ENCODE results near the gene SNX20.

The SNX20 gene

DNA sequence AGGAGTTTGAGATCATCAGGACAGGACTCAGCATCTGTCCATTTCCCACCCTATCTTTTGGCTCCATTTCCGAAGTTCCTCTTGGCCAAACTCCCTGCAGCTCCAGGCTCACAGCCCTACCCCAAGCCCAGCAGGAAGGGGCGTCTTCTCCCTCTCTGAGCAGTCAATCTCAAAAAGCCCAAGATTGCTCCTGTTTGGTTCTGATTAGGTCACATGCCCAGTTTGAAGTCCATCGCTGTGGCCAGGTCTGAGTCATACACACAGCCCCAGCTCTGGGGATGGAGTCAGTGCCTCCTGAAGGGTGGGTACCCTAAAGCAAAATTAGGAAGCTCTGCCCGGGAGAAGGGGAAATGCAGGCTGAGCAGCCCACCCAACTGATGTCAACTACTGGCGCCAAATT is 23.9 kb downstream of the SNX20 start:
- H3K27ac ChIP-seq (ENCODE audit: low read depth, low read length) = no peak overlapping the region
- H3K27me3 ChIP-seq (ENCODE audit: control insufficient read depth, insufficient read depth, low read length) = no peaks in the 10 kb centered on the region
- no peaks in the 10 kb centered on the region for H3K36me3 ChIP-seq (ENCODE audit: control insufficient read depth, insufficient read depth, low read length)
- no peak overlapping the region for H3K4me3 ChIP-seq (ENCODE audit: low read length)
- no peaks in the 10 kb centered on the region for H3K4me1 ChIP-seq (ENCODE audit: control insufficient read depth, insufficient read depth, low read length)
- no peak overlapping the region for H3K9ac ChIP-seq (ENCODE audit: low read length)

DNA sequence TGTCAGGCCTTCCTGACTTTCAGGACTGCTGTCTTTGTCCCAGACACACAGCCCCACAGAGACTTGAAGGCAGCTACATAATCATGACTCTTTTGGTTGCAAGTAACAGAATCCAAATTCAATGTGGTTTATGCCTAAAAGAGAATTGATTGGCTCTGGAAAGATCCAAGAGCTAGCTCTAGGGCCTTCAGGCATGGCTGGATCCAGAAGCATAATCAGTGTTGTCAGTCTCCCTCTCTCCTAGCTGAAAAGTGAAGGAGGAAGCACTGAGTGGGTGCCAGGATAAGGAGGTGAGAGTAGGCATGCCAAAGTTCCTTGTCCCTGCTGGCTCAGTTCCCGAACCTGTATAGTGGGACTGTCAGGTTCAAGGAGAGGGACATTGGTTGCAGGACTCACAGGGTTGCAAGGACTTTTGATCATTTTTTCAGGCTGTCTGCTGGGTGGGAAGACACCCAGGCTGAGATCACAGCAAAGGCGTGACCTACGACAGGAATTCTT is 25.5 kb downstream of the SNX20 start:
- H3K36me3 ChIP-seq (ENCODE audit: control insufficient read depth, insufficient read depth, low read length) = no peaks in the 10 kb centered on the region

DNA sequence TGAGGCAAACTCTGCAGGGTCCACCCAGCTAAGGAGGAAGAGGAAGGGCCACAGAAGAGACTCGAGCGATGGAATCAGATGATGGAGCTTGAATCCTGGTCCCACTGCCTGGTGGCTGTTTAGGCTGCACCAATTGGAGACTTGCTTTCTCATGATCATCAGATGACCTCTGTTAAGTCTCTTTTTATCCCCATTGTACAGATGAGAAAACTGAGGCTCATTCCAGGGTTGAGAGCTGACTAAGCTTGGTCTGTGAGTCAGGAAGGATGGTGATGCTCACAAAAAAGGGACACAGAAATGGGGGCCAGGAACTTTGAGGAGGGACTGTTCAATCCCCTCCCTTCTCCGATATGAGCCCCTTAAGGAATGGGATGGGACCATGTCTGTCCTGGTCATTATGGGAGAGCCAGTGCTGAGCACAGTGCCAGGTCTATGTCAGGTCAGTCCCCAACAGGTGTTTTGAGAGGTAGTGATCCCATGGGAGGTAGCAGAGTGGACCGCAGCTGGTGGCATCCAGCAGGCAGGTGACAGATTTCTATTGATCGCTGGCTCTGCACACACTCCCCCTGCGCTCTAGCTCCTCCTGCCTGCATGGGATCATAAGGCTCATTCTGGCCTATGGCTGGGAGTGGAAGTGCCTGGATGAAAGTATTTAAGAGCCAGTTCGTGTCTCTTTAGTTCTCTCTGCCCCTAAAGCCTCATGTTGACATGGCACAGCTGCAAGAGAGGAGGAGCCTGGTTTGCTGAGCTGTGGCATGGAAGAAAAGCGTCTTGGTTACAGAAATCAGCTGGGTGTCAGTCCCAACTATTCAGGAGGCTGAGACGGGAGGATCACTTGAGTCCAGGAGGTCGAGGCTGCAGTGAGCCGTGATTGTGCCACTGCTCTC is 27.2 kb downstream of the SNX20 start:
- Histone ChIP-seq H3K27ac (ENCODE audit: low read depth, low read length) (no peak overlapping the region), H3K4me3 (ENCODE audit: low read length) (no peak overlapping the region), H3K9ac (ENCODE audit: low read length) (no peak overlapping the region), H3K4me1 (ENCODE audit: control insufficient read depth, insufficient read depth, low read length) (no peaks in the 10 kb centered on the region), H3K27me3 (ENCODE audit: control insufficient read depth, insufficient read depth, low read length) (no peaks in the 10 kb centered on the region), H3K36me3 (ENCODE audit: control insufficient read depth, insufficient read depth, low read length) (no peaks in the 10 kb centered on the region)

More for the DNA sequence above, 25.5 kb downstream of the SNX20 start:
- Histone ChIP-seq H3K4me1 (ENCODE audit: control insufficient read depth, insufficient read depth, low read length) (no peaks in the 10 kb centered on the region), H3K27ac (ENCODE audit: low read depth, low read length) (no peak overlapping the region), H3K4me3 (ENCODE audit: low read length) (no peak overlapping the region), H3K9ac (ENCODE audit: low read length) (no peak overlapping the region), H3K27me3 (ENCODE audit: control insufficient read depth, insufficient read depth, low read length) (no peaks in the 10 kb centered on the region)

DNA sequence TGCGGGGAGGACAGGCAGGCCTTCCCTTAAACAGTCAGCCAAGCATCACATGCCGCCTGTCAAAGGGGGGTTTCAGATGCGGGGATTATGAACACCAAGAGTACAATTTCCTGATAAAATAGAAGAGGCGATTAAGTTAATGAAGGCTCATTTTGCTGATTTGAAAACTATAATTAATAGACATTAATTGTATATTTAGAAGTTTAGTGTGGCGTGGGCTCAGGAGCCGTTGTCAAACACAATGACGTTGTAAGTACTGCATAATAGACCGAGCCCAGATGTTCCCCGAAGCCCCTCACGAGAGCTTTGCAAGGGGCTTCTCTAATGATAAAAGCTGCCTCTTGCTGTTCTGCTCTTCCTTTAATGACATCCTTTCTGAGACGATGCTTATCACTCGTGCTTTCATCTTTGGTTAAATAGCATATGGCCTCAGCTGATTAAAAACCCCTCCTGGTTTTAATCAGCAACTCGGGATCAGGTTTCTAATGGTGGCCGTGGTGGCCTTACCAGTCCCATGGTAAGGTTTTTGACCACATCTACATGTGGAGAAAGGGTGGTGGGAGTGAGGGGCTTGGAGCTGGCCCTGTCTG is 28.2 kb downstream of the SNX20 start:
- Histone ChIP-seq H3K36me3 (ENCODE audit: control insufficient read depth, insufficient read depth, low read length) (peaks cover 2% of the 10 kb centered on the region), H3K27ac (ENCODE audit: low read depth, low read length) (no peak overlapping the region), H3K9ac (ENCODE audit: low read length) (no peak overlapping the region), H3K27me3 (ENCODE audit: control insufficient read depth, insufficient read depth, low read length) (no peaks in the 10 kb centered on the region), H3K4me3 (ENCODE audit: low read length) (no peak overlapping the region), H3K4me1 (ENCODE audit: control insufficient read depth, insufficient read depth, low read length) (no peaks in the 10 kb centered on the region)

DNA sequence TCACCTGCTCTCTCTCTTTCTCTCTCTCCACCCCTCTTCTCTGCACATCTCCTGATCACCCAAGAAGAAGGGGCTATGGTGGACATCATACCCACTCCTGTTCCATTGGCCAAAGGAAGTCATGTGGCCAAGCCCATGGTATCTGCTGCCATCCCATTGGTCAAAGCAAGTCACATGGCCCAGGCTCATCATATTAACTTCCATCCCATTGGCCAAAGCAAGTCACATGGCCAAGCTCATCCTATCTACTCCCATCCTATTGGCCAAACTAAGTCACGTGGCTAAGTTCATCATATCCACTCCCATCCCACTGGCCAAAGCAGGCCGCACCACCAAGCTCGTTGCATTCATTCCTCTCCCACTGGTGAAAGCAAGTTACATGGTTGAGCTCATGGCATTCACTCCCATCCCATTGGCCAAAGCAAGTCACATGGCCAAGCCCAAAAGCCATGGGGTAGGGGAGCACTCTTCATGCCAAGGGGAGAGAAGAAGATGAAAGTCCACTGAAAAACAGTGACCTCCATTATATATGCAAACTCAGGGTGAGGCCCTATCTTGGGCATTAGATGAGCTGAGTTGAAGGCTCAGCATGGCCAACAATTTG is 29.2 kb downstream of the SNX20 start:
- no peak overlapping the region for H3K4me3 ChIP-seq (ENCODE audit: low read length)
- no peak overlapping the region for H3K27ac ChIP-seq (ENCODE audit: low read depth, low read length)
- H3K27me3 ChIP-seq (ENCODE audit: control insufficient read depth, insufficient read depth, low read length) = no peaks in the 10 kb centered on the region
- H3K36me3 ChIP-seq (ENCODE audit: control insufficient read depth, insufficient read depth, low read length) = peaks cover 2% of the 10 kb centered on the region
- no peak overlapping the region for H3K9ac ChIP-seq (ENCODE audit: low read length)
- H3K4me1 ChIP-seq (ENCODE audit: control insufficient read depth, insufficient read depth, low read length) = no peaks in the 10 kb centered on the region

DNA sequence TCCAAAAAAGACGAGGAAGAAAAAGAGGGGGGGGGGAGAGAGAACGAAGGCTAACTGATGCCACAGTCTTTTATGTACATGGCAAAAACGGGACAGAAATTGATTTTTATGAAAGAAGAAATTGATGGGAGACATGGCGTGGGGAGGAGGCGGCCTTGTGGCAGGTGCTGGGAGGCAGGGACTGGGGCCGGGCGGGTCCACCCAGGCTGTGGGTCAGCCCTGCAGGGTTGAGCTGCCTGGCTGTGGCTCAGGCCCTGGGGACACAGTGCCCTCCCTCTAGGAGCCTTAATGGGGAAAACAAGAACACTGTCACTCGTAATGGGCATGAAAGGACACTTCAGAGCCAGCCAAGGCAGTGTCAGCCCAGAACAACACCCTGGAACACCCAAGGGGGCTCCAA is 34.8 kb downstream of the SNX20 start:
- Histone ChIP-seq H3K36me3 (ENCODE audit: control insufficient read depth, insufficient read depth, low read length) (peaks cover 2% of the 10 kb centered on the region), H3K4me3 (ENCODE audit: low read length) (no peak overlapping the region), H3K9ac (ENCODE audit: low read length) (no peak overlapping the region), H3K4me1 (ENCODE audit: control insufficient read depth, insufficient read depth, low read length) (no peaks in the 10 kb centered on the region), H3K27me3 (ENCODE audit: control insufficient read depth, insufficient read depth, low read length) (no peaks in the 10 kb centered on the region), H3K27ac (ENCODE audit: low read depth, low read length) (no peak overlapping the region)

DNA sequence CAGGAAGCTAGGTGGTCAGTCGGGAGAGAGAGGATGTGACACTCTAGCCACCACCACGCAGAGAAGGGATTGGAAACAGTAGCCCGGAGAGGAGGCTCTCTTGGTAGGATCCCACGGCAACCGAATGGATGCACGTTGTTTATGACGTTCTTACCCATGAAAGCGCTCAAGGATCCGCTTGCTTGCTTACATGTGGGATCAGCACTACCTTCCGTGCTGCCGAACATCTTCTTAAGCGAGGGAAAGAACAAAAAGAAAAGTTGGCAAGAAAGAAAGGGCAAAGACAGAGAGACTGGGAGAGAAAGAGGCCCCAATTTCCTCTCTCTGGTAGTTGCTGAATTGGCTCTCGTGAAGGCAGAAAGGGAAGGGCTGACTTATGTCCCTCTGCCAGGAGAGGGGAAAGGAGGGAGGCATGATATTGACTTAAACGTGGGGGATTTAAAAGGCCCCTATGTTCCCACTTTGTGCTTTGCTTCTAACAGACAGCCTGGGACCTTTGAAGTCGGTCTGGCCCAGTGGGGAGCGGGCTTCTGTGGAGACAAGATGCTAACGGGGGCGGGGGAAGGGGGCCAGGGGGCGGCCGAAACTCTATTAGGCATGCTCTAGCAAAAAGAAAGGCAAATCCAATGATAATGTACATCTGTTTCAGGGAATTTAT is 35.4 kb downstream of the SNX20 start:
- no peak overlapping the region for H3K9ac ChIP-seq (ENCODE audit: low read length)
- H3K4me3 ChIP-seq (ENCODE audit: low read length) = no peak overlapping the region
- peaks cover 2% of the 10 kb centered on the region for H3K36me3 ChIP-seq (ENCODE audit: control insufficient read depth, insufficient read depth, low read length)
- H3K27ac ChIP-seq (ENCODE audit: low read depth, low read length) = no peak overlapping the region
- no peaks in the 10 kb centered on the region for H3K27me3 ChIP-seq (ENCODE audit: control insufficient read depth, insufficient read depth, low read length)
- H3K4me1 ChIP-seq (ENCODE audit: control insufficient read depth, insufficient read depth, low read length) = no peaks in the 10 kb centered on the region

DNA sequence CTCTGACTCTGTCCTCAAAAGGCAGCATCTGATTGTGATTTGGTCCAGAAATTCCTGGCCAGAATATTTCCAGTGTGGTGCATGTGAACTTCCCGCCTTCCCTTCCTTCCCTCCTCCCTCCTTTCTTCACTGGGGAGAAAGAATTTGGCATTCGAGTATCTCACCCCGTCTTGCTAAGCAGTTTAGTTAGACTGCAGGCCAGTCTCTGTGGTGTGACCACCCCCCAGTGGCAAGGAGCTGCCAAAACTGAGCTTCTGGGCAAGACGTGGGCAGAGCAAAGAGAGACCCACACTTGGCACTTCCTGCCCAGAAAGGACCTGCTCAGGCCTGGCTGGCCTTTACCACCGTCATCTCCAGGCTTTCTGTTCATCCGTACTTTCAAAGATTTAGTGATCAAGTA is 36.4 kb downstream of the SNX20 start:
- H3K36me3 ChIP-seq (ENCODE audit: control insufficient read depth, insufficient read depth, low read length) = peaks cover 2% of the 10 kb centered on the region
- H3K9ac ChIP-seq (ENCODE audit: low read length) = no peak overlapping the region
- H3K4me3 ChIP-seq (ENCODE audit: low read length) = no peak overlapping the region
- H3K4me1 ChIP-seq (ENCODE audit: control insufficient read depth, insufficient read depth, low read length) = no peaks in the 10 kb centered on the region
- H3K27me3 ChIP-seq (ENCODE audit: control insufficient read depth, insufficient read depth, low read length) = no peaks in the 10 kb centered on the region
- H3K27ac ChIP-seq (ENCODE audit: low read depth, low read length) = no peak overlapping the region

DNA sequence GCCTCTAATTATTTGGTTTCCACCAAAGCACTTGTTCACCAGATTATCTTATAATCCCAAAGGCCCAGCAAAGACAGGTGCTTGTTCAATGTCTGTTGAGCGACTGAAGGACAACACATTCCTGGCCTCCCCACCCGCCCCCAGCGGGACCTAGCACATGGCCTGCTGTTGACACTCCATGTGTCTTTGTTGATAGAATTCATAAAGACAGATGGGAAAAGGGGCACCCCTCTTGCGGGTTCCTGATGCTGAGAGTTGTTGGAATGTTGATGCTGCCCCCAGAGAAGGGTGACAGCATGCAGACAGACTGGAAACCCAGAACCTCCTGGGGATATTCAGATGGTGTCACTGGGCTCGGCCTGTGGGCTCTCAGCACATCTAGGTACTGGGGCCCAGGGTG is 36.9 kb downstream of the SNX20 start:
- Histone ChIP-seq H3K4me1 (ENCODE audit: control insufficient read depth, insufficient read depth, low read length) (no peaks in the 10 kb centered on the region), H3K9ac (ENCODE audit: low read length) (no peak overlapping the region), H3K4me3 (ENCODE audit: low read length) (no peak overlapping the region), H3K27me3 (ENCODE audit: control insufficient read depth, insufficient read depth, low read length) (no peaks in the 10 kb centered on the region), H3K36me3 (ENCODE audit: control insufficient read depth, insufficient read depth, low read length) (peaks cover 2% of the 10 kb centered on the region), H3K27ac (ENCODE audit: low read depth, low read length) (no peak overlapping the region)

DNA sequence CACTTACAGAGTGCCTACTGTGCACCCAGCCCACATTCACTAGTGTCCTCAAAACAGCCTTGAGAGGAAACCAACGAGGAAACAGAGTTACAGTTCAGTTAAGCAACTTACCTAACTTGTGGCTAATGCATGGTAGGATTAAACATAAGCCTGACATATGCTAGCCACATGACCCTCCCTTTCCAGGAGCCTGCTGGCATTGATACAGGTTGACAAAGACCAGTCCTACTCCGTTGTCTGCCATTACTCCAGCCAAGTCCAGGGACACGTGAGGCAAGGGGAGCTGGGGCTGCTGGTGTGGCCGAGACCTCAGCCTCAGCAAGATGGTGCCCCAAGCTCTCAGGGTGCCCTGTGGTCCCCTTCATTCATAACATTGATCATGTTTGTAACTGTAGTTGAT is 37.9 kb downstream of the SNX20 start:
- Histone ChIP-seq H3K27ac (ENCODE audit: low read depth, low read length) (no peak overlapping the region), H3K36me3 (ENCODE audit: control insufficient read depth, insufficient read depth, low read length) (peaks cover 2% of the 10 kb centered on the region), H3K9ac (ENCODE audit: low read length) (no peak overlapping the region), H3K4me1 (ENCODE audit: control insufficient read depth, insufficient read depth, low read length) (no peaks in the 10 kb centered on the region), H3K4me3 (ENCODE audit: low read length) (no peak overlapping the region), H3K27me3 (ENCODE audit: control insufficient read depth, insufficient read depth, low read length) (no peaks in the 10 kb centered on the region)

DNA sequence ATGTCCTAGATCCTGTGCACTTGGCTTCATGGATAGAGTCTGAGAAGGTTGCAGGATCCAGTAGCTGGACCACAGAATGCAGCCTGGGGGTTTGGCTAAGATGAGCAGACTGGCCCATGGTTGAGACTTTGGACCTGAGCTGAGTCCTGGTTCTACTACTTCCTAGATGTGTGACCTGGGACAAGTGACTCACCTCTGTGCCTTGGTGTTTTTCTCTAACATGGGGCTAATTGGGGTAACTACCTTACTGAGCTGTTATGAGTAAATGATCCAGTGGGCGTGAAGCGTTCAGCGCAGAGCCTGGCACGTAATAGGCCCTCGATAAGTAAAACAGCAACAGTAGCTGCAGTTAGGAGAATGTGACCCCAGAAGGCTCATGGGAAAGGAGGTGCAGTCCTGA is 38.8 kb downstream of the SNX20 start:
- Histone ChIP-seq H3K4me3 (ENCODE audit: low read length) (no peak overlapping the region), H3K9ac (ENCODE audit: low read length) (no peak overlapping the region), H3K4me1 (ENCODE audit: control insufficient read depth, insufficient read depth, low read length) (no peaks in the 10 kb centered on the region), H3K36me3 (ENCODE audit: control insufficient read depth, insufficient read depth, low read length) (no peaks in the 10 kb centered on the region), H3K27me3 (ENCODE audit: control insufficient read depth, insufficient read depth, low read length) (no peaks in the 10 kb centered on the region), H3K27ac (ENCODE audit: low read depth, low read length) (no peak overlapping the region)

DNA sequence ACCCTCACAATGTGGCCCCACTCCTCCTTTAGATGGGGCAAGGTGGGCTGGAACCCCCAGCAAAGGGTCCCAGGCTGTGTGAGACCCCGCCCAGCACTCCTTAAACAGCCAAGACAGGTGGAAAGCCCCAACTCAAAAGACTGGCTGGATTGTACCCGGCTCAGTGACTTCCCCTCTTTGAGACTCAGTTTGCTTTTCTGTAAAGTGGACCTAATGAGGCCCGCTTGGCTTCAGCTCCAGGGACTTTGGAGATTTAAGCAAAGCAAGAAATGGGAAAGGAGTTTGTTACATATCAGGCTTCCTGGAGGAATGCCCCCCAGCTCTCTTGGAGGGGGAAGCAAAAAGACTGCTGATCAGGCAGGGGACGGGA is 39.3 kb downstream of the SNX20 start:
- no peak overlapping the region for H3K27ac ChIP-seq (ENCODE audit: low read depth, low read length)
- no peaks in the 10 kb centered on the region for H3K36me3 ChIP-seq (ENCODE audit: control insufficient read depth, insufficient read depth, low read length)
- H3K9ac ChIP-seq (ENCODE audit: low read length) = no peak overlapping the region
- no peaks in the 10 kb centered on the region for H3K27me3 ChIP-seq (ENCODE audit: control insufficient read depth, insufficient read depth, low read length)
- H3K4me3 ChIP-seq (ENCODE audit: low read length) = no peak overlapping the region
- H3K4me1 ChIP-seq (ENCODE audit: control insufficient read depth, insufficient read depth, low read length) = no peaks in the 10 kb centered on the region
